ENCODE data around the gene PRXL2A.
A peak's percentile ranks its signal among the peaks of the same experiment; 100 is the strongest.
"Not testable (repeated sequence)": the region's sequence is repeated elsewhere in the genome, so short reads cannot be mapped to it uniquely, and the experiment has no call there.

Gene PRXL2A

DNA sequence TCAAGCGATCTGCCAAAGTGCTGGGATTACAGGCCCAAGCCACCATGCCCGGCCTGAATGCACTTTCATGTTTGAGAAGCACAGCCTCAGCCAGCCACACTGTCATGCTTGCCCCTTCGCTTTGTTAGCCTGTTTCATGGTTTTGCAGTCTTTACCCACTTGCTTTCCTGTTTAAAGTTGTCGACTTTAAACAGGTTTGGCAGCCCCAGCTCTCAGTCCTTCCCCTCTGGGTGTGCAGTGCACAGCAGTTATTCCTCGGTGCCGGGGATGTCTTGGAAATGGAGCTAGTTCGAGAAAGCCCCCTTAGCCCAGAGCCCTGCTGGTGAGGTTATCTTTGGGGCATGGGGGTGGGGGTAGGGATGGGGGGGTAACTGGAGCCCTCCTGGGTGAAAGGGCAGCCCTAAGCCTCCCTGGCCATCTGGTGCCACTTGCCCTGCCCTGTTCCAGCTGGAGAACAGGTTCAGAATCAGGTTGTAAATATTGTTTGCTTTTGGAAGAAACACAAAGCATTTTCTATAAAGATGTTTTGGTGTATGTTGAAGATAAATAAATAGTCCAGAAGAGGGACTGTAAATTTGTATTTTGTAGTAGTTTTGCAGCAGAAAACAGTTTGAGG, 60.6 kb downstream of the PRXL2A start:
- Mint-ChIP-seq H3K9me3 (no peaks in the 10 kb centered on the region), H3K27ac (peak overlapping the region; percentile 95), H3K27me3 (no peaks in the 10 kb centered on the region), H3K4me1 (ENCODE audit: low read depth) (peaks cover 98% of the 10 kb centered on the region), H3K36me3 (ENCODE audit: low read depth) (peaks cover 26% of the 10 kb centered on the region), H3K4me3 (peak overlapping the region; percentile 82)

DNA sequence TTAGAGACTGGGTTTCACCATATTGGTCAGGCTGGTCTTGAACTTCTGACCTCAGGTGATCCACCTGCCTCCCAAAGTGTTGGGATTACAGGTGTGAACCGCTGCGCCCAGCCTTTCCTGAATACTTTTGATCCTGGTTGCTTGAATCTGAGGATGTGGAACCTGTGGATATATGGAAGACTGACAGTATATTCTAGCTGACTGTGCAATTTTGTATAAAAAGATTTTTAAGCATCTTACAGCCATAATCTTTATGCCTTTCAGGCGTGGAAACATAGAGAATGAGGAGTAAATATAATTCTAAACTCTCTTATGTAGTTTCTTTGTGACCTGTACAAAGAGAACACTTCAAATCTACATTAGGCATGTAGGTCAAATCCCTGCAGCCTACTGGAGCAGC, 61.9 kb downstream of the PRXL2A start:
- Mint-ChIP-seq H3K4me1 (ENCODE audit: low read depth) (peaks cover 98% of the 10 kb centered on the region), H3K4me3 (no peak overlapping the region), H3K27me3 (no peaks in the 10 kb centered on the region), H3K9me3 (no peaks in the 10 kb centered on the region), H3K36me3 (ENCODE audit: low read depth) (peaks cover 26% of the 10 kb centered on the region), H3K27ac (peak overlapping the region; percentile 72)

GRCh38 chr10:80471001-80471400, 62.6 kb downstream of the PRXL2A start:
- H3K27me3 Mint-ChIP-seq = no peaks in the 10 kb centered on the region
- no peaks in the 10 kb centered on the region for H3K9me3 Mint-ChIP-seq
- peak overlapping the region; percentile 66 for H3K4me3 Mint-ChIP-seq
- H3K36me3 Mint-ChIP-seq (ENCODE audit: low read depth) = peaks cover 22% of the 10 kb centered on the region
- H3K4me1 Mint-ChIP-seq (ENCODE audit: low read depth) = peaks cover 98% of the 10 kb centered on the region
- H3K27ac Mint-ChIP-seq = peak overlapping the region; percentile 98

- peaks cover 96% of the 10 kb centered on the region for H3K4me1 Mint-ChIP-seq (ENCODE audit: low read depth)
- no peaks in the 10 kb centered on the region for H3K27me3 Mint-ChIP-seq
- H3K9me3 Mint-ChIP-seq = no peaks in the 10 kb centered on the region
- peak overlapping the region; percentile 66 for H3K4me3 Mint-ChIP-seq
- H3K27ac Mint-ChIP-seq = peak overlapping the region; percentile 98
- peaks cover 18% of the 10 kb centered on the region for H3K36me3 Mint-ChIP-seq (ENCODE audit: low read depth)
Observed at GRCh38 chr10:80471715-80472233, 63.4 kb downstream of the PRXL2A start.

DNA sequence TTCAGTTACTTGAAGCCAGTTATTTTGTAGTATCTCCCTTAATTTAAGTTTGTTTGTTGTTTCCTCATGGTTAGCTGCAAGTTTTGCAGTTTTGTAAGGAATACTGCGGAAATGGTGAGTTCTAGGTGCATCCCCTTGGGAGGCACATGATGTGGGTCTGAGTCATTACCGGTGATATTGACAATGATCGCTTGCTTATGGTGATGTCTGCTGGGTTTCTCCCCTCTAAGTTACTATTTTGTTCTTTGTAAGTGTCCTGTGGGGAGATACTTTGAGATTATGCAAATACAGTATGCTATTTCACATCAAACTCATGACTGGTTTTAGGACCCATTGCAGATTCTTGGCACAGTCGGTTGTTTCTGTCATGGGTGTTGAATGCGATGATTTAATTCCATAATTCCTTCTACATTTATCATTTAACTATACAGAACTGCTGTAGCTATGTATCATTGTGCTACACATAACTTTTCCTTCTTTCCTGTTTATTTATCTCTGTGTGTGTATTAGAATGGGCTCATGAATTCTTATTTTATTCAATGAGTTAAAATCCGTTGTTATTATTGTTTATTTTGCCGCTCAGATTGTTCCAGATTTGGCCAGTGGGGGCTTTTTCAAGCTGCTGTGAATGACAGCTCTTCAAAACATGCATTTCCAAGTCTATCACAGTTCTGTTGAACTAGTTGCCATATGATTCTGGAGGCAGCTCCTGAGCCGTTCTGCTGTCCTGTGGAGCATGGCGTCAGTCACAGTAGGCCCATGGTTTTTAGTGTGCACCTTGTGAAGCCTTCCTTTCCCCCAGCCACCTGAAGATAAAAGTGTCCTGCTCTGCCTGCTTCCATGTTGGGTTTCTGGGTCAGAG, 64.1 kb downstream of the PRXL2A start:
- H3K9me3 Mint-ChIP-seq = no peaks in the 10 kb centered on the region
- peak overlapping the region; percentile 66 for H3K4me3 Mint-ChIP-seq
- H3K4me1 Mint-ChIP-seq (ENCODE audit: low read depth) = peaks cover 96% of the 10 kb centered on the region
- H3K36me3 Mint-ChIP-seq (ENCODE audit: low read depth) = peaks cover 25% of the 10 kb centered on the region
- peak overlapping the region; percentile 98 for H3K27ac Mint-ChIP-seq
- H3K27me3 Mint-ChIP-seq = no peaks in the 10 kb centered on the region

DNA sequence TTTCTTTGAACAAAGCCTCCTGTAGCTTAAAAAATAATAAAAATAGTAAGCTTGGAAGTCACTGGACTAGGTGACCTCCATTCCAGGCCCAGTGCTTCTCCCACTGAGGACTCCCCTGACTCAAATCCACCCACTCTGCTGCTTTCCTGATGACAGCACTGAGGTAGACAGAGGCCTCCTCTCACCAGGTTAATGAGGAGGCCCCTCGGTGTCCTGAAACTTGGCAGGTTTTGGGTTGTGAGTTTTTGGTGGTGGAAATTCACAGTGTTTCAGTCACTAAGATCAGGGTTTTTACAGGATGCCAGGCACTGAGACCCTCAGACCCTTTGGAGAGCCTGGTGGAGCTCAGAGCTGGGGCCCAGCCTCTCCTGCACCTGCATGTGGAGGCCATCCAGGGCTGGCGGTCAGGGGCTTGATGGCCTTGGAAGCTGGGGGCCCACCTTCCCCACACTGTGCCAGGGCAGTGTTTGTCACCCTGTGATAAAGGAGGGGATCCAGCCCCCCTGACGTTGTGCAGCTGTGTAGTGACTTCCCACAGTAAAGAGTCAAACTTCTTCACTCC, 64.8 kb downstream of the PRXL2A start:
- Mint-ChIP-seq H3K27me3 (no peaks in the 10 kb centered on the region), H3K4me3 (peak overlapping the region; percentile 66), H3K27ac (peak overlapping the region; percentile 98), H3K4me1 (ENCODE audit: low read depth) (peaks cover 96% of the 10 kb centered on the region), H3K9me3 (no peaks in the 10 kb centered on the region), H3K36me3 (ENCODE audit: low read depth) (peaks cover 29% of the 10 kb centered on the region)

DNA sequence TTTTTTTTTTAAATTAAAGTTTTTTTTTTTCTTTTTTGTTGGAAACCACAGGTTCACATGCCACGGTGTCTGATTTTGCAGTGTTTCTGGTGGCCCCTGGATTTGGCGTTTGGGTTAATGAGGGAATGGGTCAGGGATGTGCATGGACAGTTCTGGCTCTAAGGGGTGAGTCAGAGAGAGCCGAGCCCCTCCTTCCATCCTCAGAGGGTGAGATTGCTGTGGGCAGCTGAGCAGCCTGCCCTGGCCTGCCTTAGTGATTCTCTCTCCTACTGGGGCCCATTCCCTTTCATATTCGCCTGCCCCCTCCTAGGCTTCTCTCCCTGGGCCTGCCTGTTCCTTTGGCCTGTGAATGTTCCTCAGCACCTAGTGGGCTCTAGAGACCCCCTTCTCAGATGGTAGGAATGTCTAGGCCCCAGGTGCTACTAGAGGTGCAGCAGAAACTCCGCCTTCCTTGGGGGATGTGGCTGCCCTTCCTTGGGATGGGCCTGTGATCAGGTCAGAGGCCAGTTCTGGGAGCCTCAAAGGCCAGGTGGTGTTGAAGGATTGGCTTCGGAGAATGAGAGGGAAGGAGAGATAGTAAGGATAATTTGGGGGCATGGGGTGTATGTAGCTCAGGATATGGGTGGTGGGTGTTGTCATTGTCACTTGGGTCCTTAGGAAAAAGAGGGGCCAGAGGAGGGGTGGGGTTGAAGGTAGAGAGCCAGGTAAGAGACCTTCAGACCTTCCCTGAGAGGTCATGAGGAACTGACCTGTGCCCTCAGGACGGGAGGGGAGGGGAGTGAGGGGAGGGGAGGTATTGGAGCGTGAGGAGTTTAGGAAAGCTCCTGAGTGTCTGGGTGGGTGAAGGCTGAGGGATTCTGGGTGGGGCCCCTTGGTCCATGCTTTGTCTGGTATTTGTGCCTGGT, 65.6 kb downstream of the PRXL2A start:
- peak overlapping the region; percentile 60 for H3K4me3 Mint-ChIP-seq
- H3K27me3 Mint-ChIP-seq = no peaks in the 10 kb centered on the region
- peak overlapping the region; percentile 98 for H3K27ac Mint-ChIP-seq
- H3K9me3 Mint-ChIP-seq = no peaks in the 10 kb centered on the region
- H3K4me1 Mint-ChIP-seq (ENCODE audit: low read depth) = peaks cover 95% of the 10 kb centered on the region
- H3K36me3 Mint-ChIP-seq (ENCODE audit: low read depth) = peaks cover 30% of the 10 kb centered on the region

- peak overlapping the region; percentile 98 for H3K27ac Mint-ChIP-seq
- no peaks in the 10 kb centered on the region for H3K27me3 Mint-ChIP-seq
- peaks cover 30% of the 10 kb centered on the region for H3K36me3 Mint-ChIP-seq (ENCODE audit: low read depth)
- no peaks in the 10 kb centered on the region for H3K9me3 Mint-ChIP-seq
- peak overlapping the region; percentile 60 for H3K4me3 Mint-ChIP-seq
- peaks cover 89% of the 10 kb centered on the region for H3K4me1 Mint-ChIP-seq (ENCODE audit: low read depth)
Observed at GRCh38 chr10:80474597-80474910, 66.2 kb downstream of the PRXL2A start.

DNA sequence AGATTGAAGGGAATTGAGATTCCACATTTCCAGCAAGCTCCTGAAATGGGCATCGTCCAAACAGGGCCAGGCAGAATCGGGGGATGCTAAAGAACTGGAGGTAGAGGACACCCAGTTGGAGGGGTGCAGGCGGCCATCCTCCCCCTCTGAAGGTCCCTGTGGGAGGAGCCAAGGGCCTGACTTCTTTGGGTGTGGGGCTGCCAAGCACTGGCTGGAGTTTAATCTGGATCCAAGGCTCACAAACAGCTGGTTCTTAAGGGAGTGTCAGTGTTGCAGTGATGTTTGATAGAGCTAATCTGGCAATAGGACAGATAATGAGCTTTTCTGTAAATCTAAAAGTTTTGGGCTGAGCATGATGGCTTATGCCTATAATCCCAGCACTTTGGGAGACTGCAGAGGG, 66.6 kb downstream of the PRXL2A start:
- H3K9me3 Mint-ChIP-seq = no peaks in the 10 kb centered on the region
- H3K36me3 Mint-ChIP-seq (ENCODE audit: low read depth) = peaks cover 31% of the 10 kb centered on the region
- H3K27me3 Mint-ChIP-seq = no peaks in the 10 kb centered on the region
- peaks cover 87% of the 10 kb centered on the region for H3K4me1 Mint-ChIP-seq (ENCODE audit: low read depth)
- no peak overlapping the region for H3K4me3 Mint-ChIP-seq
- H3K27ac Mint-ChIP-seq = peak overlapping the region; percentile 98

DNA sequence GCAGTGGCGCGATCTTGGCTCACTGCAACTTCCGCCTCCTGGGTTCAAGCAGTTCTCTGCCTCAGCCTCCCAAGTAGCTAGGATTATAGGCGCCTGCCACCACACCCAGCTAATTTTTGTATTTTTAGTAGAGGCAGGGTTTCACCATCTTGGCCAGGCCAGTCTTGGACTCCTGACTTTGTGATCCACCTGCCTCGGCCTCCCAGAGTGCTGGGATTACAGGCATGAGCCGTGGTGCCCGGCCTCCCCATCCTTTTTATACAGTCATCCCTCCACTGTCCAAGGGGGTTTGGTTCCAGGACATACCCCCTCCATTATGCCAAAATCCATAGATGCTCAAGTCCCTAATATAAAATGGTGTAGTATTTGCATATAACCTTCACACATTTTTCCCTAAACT, 67.3 kb downstream of the PRXL2A start:
- Mint-ChIP-seq H3K36me3 (ENCODE audit: low read depth) (peaks cover 38% of the 10 kb centered on the region), H3K27ac (peak overlapping the region; percentile 85), H3K4me3 (peak overlapping the region; percentile 35), H3K4me1 (ENCODE audit: low read depth) (peaks cover 86% of the 10 kb centered on the region)
- not testable (repeated sequence) for H3K27me3 Mint-ChIP-seq, H3K9me3 Mint-ChIP-seq

- Mint-ChIP-seq H3K4me3 (no peak overlapping the region), H3K36me3 (ENCODE audit: low read depth) (peaks cover 38% of the 10 kb centered on the region), H3K27me3 (no peaks in the 10 kb centered on the region), H3K27ac (peak overlapping the region; percentile 86), H3K9me3 (no peaks in the 10 kb centered on the region), H3K4me1 (ENCODE audit: low read depth) (peaks cover 84% of the 10 kb centered on the region)
Observed at GRCh38 chr10:80476685-80477084, 68.3 kb downstream of the PRXL2A start.

- peaks cover 82% of the 10 kb centered on the region for H3K4me1 Mint-ChIP-seq (ENCODE audit: low read depth)
- peak overlapping the region; percentile 86 for H3K27ac Mint-ChIP-seq
- H3K36me3 Mint-ChIP-seq (ENCODE audit: low read depth) = peaks cover 35% of the 10 kb centered on the region
- H3K4me3 Mint-ChIP-seq = peak overlapping the region; percentile 1
- no peaks in the 10 kb centered on the region for H3K27me3 Mint-ChIP-seq
- no peaks in the 10 kb centered on the region for H3K9me3 Mint-ChIP-seq
Observed at GRCh38 chr10:80477813-80478212, 69.5 kb downstream of the PRXL2A start.

DNA sequence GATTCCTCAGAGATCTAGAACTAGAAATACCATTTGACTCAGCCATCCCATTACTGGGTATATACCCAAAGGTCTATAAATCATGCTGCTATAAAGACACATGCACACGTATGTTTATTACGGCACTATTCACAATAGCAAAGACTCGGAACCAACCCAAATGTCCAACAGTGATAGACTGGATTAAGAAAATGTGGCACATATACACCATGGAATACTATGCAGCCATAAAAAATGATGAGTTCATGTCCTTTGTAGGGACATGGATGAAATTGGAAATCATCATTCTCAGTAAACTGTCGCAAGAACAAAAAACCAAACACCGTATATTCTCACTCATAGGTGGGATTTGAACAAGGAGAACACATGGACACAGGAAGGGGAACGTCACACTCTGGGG, 72.0 kb downstream of the PRXL2A start:
- not testable (repeated sequence) for H3K9me3 Mint-ChIP-seq, H3K4me3 Mint-ChIP-seq, H3K27ac Mint-ChIP-seq, H3K27me3 Mint-ChIP-seq
- Mint-ChIP-seq H3K4me1 (ENCODE audit: low read depth) (peaks cover 82% of the 10 kb centered on the region), H3K36me3 (ENCODE audit: low read depth) (peaks cover 49% of the 10 kb centered on the region)

DNA sequence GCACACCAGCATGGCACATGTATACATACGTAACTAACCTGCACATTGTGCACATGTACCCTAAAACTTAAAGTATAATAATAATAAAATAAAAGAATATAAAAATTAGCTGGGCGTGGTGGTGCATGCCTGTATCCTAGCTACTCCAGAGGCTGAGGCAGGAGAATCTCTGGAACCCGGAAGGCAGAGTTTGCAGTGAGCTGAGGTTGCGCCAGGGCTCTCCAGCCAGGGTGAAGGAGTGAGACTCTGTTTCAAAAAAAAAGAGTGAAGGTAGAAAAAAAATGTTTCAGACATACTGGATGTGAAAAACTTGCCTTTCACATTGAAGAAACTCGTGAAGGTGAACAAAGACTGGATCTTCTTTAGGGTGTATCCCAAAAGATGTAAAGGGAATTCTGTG, 72.5 kb downstream of the PRXL2A start:
- peaks cover 49% of the 10 kb centered on the region for H3K36me3 Mint-ChIP-seq (ENCODE audit: low read depth)
- H3K4me3 Mint-ChIP-seq = no peak overlapping the region
- H3K27me3 Mint-ChIP-seq = no peaks in the 10 kb centered on the region
- peak overlapping the region; percentile 18 for H3K27ac Mint-ChIP-seq
- peaks cover 82% of the 10 kb centered on the region for H3K4me1 Mint-ChIP-seq (ENCODE audit: low read depth)
- no peaks in the 10 kb centered on the region for H3K9me3 Mint-ChIP-seq

Data from stimulated activated naive CD8-positive, alpha-beta T cell treated with anti-CD3 and anti-CD28 coated beads, Interleukin-15, Interleukin-2, amounts not matched to agents 100 ng/mL and 50 ng/mL, for 24 hours (primary cell).